Endodermal cell (in vitro differentiated cells): ENCODE data around the gene TSPAN18. TPM values are rescaled to one million over a fixed set of nuclear protein-coding genes. Genes with fewer than 3 reads are reported as not detected.

Source experiments
- DNase-seq: peaks from one replicate; pipeline ENCODE4 v3.0.0-alpha.2; 2017
- H3K27ac ChIP-seq: 2 replicates; pipeline ENCODE4 v1.5.1; 2013; ENCODE audit warnings: mild to moderate bottlenecking, low read depth, low read length, moderate library complexity
- H3K27me3 ChIP-seq: 2 replicates; pipeline ENCODE4 v1.6.1; 2013; ENCODE audit warnings: mild to moderate bottlenecking, low read length, moderate library complexity; ENCODE audit not compliant: insufficient read depth, control insufficient read depth, poor library complexity, severe bottlenecking
- H3K36me3 ChIP-seq: 2 replicates; pipeline ENCODE4 v1.7.0; 2013; ENCODE audit warnings: mild to moderate bottlenecking, low read length, moderate library complexity; ENCODE audit not compliant: control insufficient read depth, insufficient read depth
- H3K4me1 ChIP-seq: one replicate; pipeline ENCODE4 v1.7.0; 2013; ENCODE audit warnings: low read length; ENCODE audit not compliant: control insufficient read depth, insufficient read depth
- H3K4me3 ChIP-seq: 2 replicates; pipeline ENCODE4 v1.5.1; 2013; ENCODE audit warnings: mild to moderate bottlenecking, low read length, moderate library complexity
- H3K9ac ChIP-seq: 2 replicates; pipeline ENCODE4 v1.6.1; 2013; ENCODE audit warnings: mild to moderate bottlenecking, low read length, moderate library complexity; ENCODE audit not compliant: poor library complexity, severe bottlenecking; ENCODE audit errors: extremely low read depth
- H3K9me3 ChIP-seq: 2 replicates; pipeline ENCODE4 v1.6.1; 2013; ENCODE audit warnings: mild to moderate bottlenecking, low read length, moderate library complexity; ENCODE audit not compliant: control insufficient read depth
- H3K27ac Mint-ChIP-seq: 2 replicates; pipeline ENCODE4 v1.8.0; 2020; ENCODE audit warnings: mixed read lengths
- H3K27me3 Mint-ChIP-seq: 2 replicates; pipeline ENCODE4 v1.8.0; 2021; ENCODE audit warnings: mild to moderate bottlenecking, mixed read lengths; ENCODE audit not compliant: insufficient read depth
- H3K36me3 Mint-ChIP-seq: 2 replicates; pipeline ENCODE4 v1.8.0; 2020; ENCODE audit warnings: low read depth, mixed read lengths
- H3K4me1 Mint-ChIP-seq: 2 replicates; pipeline ENCODE4 v1.8.0; 2020; ENCODE audit warnings: mixed read lengths
- H3K4me3 Mint-ChIP-seq: 2 replicates; pipeline ENCODE4 v1.8.0; 2020; ENCODE audit warnings: mild to moderate bottlenecking, moderate library complexity, mixed read lengths
- H3K9me3 Mint-ChIP-seq: 2 replicates; pipeline ENCODE4 v1.8.0; 2020; ENCODE audit warnings: mild to moderate bottlenecking, mixed read lengths
- WGBS, 2 experiments: methylation state at CpG; one replicate each; pipeline versions ENCODE4 v1.1.5 to v1.1.7; 2013; ENCODE audit warnings: missing lambda C conversion rate in 2 of 2, mixed read lengths in 1 of 2; ENCODE audit not compliant: insufficient coverage in 1 of 2, insufficient read length in 1 of 2; 5-methylcytosine and 5-hydroxymethylcytosine counted together
- total RNA-seq, 2 donors: library from RNA; stranded (reverse); fragmentation: NEBNext Ultra II Directional in 1 of 2; extraction: Animal tissue kit (Norgen Biotek cat#: 25700) in 1 of 2; gene quantifications; 2 replicates in 1 of 2; 3 replicates in 1 of 2; pipeline ENCODE4 v1.2.1, GENCODE V29; 2021
- TF ChIP-seq, protein P1 (sequence below): fragments of 200-600 bp; sonication (generic); conservative IDR thresholded peaks from 2 replicates; pipeline ENCODE4 v1.5.0; 2021; ENCODE audit warnings: antibody characterized with exemption, mild to moderate bottlenecking

TSPAN18 gene
- total RNA-seq, 2 donors from 2014 or later, result 28.0 to 28.7 TPM

DNA sequence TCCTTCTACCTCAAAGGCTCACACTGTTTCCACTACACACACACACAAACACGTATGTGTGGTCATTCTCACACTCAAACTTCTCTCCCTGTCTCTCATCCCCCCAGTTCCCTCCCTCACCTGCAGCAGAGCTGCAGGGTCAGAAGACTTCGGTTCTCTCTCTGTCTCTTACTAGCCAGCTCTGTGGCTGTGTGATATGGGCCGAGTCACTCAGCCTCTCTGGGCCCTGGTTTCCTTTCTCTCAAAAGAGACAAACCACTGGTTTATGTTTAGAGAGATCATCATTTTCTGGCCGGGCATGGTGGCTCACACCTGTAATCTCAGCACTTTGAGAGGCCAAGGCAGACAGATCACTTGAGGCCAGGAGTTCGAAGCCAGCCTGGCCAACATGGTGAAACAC, 21.1 kb downstream of the TSPAN18 start:
- no peaks in the 10 kb centered on the region for H3K27me3 ChIP-seq
- H3K36me3 ChIP-seq, result no peaks in the 10 kb centered on the region
- no peak overlapping the region for H3K27ac ChIP-seq
- Mint-ChIP-seq H3K9me3 (no peaks in the 10 kb centered on the region), H3K4me1 (peaks cover 5% of the 10 kb centered on the region), H3K36me3 (no peaks in the 10 kb centered on the region), H3K27ac (no peak overlapping the region), H3K27me3 (peaks cover 27% of the 10 kb centered on the region), H3K4me3 (no peak overlapping the region)
- no peaks in the 10 kb centered on the region for H3K4me1 ChIP-seq
- no peak for DNase-seq
- 89 to 92% methylated on average over 3 to 5 of the region's 5 CpGs for WGBS, 2 experiments
- no peak overlapping the region for H3K9ac ChIP-seq
- no peak overlapping the region for H3K4me3 ChIP-seq
- H3K9me3 ChIP-seq, result no peaks in the 10 kb centered on the region
- TF ChIP-seq, protein P1, sequence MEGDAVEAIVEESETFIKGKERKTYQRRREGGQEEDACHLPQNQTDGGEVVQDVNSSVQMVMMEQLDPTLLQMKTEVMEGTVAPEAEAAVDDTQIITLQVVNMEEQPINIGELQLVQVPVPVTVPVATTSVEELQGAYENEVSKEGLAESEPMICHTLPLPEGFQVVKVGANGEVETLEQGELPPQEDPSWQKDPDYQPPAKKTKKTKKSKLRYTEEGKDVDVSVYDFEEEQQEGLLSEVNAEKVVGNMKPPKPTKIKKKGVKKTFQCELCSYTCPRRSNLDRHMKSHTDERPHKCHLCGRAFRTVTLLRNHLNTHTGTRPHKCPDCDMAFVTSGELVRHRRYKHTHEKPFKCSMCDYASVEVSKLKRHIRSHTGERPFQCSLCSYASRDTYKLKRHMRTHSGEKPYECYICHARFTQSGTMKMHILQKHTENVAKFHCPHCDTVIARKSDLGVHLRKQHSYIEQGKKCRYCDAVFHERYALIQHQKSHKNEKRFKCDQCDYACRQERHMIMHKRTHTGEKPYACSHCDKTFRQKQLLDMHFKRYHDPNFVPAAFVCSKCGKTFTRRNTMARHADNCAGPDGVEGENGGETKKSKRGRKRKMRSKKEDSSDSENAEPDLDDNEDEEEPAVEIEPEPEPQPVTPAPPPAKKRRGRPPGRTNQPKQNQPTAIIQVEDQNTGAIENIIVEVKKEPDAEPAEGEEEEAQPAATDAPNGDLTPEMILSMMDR, result no peak

DNA sequence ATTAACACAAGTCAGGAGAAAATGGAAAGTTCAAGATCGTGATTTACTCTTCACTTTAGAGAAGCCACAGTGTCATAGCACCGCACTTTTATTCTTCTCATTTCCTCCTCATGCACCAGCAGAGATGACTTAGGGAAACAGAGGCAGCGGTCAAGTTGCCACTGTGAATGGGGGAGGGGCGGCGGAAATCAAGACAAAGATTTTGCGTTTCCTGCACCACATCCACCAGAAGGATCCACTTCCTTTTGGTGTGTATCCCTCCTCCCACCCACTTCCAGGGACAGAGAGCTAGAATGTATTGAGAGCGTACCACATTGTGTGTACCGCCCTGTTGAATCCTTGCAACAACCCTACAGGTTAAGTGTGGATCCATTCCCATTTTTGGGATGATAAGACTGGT, 21.8 kb downstream of the TSPAN18 start:
- 97 to 100% methylated on average over 2 to 8 of the region's 8 CpGs for WGBS, 2 experiments

DNA sequence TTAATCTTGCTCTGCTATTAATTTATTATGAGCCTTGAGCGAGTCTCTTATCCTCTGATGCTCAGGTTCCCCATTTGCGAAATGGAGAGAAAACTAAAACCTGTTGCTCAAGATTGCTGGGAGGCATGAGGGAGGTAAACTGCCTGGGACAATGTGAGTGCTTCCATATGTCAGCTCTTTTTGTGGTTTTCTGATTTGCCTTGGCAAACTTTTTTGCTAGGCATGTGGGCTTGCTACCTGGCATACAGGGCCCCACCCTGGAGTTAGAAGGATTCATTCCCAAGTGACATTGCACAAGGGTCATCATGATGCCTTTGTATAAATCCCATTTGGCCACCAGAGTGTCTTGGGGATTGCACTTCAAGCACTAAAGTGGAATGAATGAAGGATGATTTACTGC, 22.4 kb downstream of the TSPAN18 start:
- no peak overlapping the region for H3K9ac ChIP-seq
- peaks cover 41% of the 10 kb centered on the region for H3K27me3 Mint-ChIP-seq
- peak; percentile 19 for DNase-seq
- H3K4me3 ChIP-seq, result no peak overlapping the region
- H3K4me1 ChIP-seq, result no peaks in the 10 kb centered on the region
- peaks cover 10% of the 10 kb centered on the region for H3K4me1 Mint-ChIP-seq
- H3K27me3 ChIP-seq, result no peaks in the 10 kb centered on the region
- H3K36me3 ChIP-seq, result no peaks in the 10 kb centered on the region
- H3K27ac ChIP-seq, result no peak overlapping the region
- TF ChIP-seq, protein P1, result no peak
- no peaks in the 10 kb centered on the region for H3K9me3 Mint-ChIP-seq
- 88 to 90% methylated on average over 2 of the region's 2 CpGs for WGBS, 2 experiments
- H3K9me3 ChIP-seq, result no peaks in the 10 kb centered on the region
- no peak overlapping the region for H3K27ac Mint-ChIP-seq
- no peak overlapping the region for H3K4me3 Mint-ChIP-seq
- H3K36me3 Mint-ChIP-seq, result no peaks in the 10 kb centered on the region

More for the DNA sequence above, 21.8 kb downstream of the TSPAN18 start:
- H3K4me1 Mint-ChIP-seq, result peaks cover 10% of the 10 kb centered on the region
- no peak overlapping the region for H3K4me3 Mint-ChIP-seq
- no peaks in the 10 kb centered on the region for H3K4me1 ChIP-seq
- H3K36me3 ChIP-seq, result no peaks in the 10 kb centered on the region
- no peaks in the 10 kb centered on the region for H3K36me3 Mint-ChIP-seq
- no peak overlapping the region for H3K27ac Mint-ChIP-seq
- TF ChIP-seq, protein P1, result no peak
- H3K27ac ChIP-seq, result no peak overlapping the region
- no peaks in the 10 kb centered on the region for H3K9me3 Mint-ChIP-seq
- no peak overlapping the region for H3K4me3 ChIP-seq
- DNase-seq, result peak; percentile 21
- H3K9me3 ChIP-seq, result no peaks in the 10 kb centered on the region
- peaks cover 35% of the 10 kb centered on the region for H3K27me3 Mint-ChIP-seq
- no peak overlapping the region for H3K9ac ChIP-seq
- no peaks in the 10 kb centered on the region for H3K27me3 ChIP-seq
